SKM-1 treated with dmso at 0.1 percent for 144 hours (cell line): ENCODE data around the gene EID3.

Source experiments
- DNase-seq: peaks from one replicate; lab custom pipeline; 2025; ENCODE audit not compliant: unreplicated experiment; lab: John Stamatoyannopoulos, UW

Gene EID3

DNA sequence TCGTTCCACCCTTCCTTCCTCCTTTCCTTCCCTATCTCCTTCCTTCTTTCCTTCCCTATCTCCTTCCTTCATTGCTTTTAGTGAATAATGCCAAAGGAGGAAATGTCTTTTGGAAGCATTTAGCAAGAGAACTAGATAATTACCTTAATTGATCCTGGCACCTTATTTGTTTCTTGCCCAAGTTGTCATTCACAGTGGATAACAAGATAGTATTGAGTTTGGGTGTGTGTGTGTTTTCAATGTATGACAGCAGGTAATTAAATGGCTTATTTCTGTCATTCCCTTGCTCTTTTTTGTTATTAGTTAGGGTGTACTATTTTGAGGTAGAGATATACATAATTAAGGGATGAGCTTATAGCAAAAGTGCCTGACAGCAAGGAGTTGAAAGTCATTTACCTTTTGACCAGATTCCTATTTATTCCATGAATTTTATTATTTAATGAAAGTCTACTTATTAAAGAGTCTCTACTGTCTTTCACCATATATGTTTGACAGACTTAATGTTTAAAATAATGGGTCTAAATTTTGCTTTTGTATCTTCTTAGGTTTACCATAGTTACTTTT lies 30.2 kb downstream of the EID3 start:
- DNase-seq, result no peak

DNA sequence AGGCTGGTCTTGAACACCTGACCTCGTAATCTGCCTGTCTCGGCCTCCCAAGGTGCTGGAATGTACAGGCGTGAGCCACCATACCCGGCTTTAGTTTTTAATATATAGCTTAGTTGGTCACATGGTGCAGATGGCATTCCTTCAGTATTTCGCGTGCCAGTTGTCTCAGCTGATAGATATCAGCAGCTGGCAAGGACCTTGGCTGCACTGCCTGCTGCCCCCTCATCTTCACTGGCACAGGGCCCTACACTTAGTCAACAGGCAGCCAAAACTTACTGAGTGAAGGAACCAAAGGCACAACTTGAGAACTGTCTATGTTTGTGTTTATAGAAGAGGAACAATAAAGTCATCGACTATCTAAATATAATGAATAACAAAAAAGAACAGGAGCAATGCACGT lies 31.0 kb downstream of the EID3 start:
- DNase-seq, result no peak

DNA sequence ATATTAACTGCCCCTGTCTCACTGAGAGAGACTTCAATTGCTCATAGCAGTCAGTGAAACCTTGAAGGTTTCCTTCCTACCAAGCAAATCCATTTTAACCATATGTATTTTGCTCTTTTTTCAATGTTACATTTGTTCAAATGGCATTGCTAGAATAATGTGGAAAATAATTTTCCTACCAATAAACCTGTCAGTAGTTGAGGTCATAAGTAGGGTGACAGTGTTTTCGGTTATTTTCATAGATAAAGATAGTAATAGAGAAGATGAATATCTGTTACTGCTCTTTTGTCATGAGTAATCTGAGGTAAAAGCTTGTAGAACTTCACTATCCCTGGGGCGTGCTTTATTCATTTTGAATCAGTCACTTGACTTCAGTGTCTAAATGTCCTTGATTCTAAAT lies 32.6 kb downstream of the EID3 start:
- no peak for DNase-seq

DNA sequence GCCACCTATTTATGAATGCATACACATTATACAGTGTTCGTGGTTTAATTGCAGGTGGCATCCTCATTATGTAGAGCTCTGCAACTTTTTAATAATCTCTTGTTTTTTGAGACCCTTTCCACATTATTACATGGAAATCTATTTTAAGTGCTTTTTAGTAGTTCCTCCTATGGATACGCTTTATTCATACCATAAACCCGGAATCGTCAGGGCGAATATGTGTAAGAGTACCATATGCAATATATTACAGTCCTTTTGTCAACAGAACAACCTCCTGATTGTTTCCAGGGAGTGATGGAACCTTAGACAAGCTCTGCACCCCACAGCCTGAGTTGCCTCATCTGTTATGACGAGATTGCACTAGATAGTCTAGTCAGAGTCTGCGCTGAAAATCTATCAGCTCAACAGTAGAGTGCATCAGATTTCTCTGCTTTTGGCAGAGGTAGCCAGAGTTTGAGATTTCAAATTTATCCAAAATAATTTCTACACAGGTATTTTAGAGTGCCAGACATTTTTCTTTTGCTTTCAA lies 33.6 kb downstream of the EID3 start:
- DNase-seq, result no peak

DNA sequence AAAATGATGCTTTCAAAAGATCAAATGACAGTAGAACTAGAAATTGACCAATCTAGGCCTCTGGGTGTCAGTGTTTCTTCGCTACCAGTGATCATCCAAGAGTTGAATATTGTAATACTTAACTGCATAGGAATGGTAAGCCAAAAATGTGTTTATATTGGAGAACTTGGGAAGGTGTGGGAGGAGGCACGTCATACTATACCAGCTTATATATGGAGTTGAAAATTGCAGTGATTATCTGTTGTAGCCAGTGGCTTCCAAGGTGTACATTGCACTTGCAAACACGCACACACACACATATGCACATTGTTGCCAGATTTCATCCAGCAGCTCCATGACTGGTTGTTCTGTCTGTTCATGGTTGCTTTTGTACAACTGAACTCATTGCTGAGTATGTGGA lies 36.1 kb downstream of the EID3 start:
- DNase-seq, result no peak

DNA sequence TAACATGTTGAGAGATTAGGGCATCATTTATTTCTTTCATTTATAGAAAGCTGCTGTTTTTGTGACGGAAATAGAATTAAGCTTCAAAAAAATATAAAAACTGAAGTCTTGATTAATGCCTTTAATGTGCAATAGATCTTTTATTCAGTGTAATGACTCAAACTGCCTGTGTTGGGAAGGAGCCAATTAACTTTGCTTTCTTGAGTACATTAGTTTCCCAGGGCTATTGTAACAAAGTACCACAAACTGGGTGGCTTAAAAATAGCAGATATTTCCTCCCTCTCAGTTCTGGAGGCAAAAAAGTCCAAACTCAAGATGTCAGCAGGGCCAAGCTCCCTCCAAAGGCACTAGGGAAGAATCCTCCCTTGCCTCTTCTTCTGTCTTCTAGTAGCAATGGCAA lies 36.6 kb downstream of the EID3 start:
- no peak for DNase-seq

DNA sequence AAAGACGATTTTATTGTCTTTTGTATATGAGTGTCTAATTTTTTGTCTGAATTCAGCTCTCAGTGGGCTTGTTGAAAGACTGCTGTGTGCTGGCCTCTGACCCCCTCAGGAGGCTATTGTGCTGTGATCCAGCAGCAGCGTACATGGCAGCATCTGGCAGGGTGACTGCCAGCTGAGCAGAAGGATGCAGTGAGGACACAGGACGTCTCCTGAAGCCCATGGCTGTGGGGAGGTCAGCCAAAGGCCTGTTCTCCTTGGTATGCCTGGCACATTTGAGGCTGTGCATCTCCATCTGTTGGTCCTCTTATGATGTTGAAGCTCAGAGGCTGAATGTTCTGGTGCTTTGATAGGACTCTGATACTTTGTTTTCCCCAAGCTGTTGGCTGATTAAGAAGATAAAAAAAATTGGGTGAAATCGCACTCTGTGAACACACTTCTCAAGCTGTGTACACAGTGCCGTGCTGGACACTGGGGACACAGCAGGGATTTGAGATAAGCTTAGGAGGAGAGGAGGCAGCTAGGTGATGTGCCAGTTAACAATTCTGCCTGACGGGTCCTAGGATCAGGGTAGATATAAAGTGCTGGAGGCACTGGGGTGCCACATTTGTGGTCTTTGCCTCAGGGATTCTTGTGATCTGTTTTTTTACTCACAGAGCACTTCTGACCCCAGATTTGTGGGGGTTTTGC lies 37.5 kb downstream of the EID3 start:
- DNase-seq, result no peak

DNA sequence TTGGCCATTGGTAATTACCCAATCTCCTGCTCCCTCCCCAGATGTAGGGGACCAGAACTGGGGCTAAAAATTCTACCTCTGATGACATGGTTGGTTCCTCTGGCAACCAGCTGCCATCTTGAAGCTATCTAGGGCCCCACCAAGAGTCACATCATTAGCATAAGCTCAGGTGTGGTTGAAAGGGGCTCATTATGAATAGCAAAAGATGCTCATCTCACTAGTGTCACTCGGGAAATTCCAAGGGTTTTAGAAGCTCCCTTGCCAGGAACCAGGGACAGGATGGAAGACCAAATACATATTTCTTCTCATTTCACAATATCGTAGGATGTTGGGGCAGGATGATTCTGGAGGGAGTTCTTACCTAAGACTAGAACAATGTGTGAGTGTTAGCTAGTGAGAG lies 38.6 kb downstream of the EID3 start:
- no peak for DNase-seq

DNA sequence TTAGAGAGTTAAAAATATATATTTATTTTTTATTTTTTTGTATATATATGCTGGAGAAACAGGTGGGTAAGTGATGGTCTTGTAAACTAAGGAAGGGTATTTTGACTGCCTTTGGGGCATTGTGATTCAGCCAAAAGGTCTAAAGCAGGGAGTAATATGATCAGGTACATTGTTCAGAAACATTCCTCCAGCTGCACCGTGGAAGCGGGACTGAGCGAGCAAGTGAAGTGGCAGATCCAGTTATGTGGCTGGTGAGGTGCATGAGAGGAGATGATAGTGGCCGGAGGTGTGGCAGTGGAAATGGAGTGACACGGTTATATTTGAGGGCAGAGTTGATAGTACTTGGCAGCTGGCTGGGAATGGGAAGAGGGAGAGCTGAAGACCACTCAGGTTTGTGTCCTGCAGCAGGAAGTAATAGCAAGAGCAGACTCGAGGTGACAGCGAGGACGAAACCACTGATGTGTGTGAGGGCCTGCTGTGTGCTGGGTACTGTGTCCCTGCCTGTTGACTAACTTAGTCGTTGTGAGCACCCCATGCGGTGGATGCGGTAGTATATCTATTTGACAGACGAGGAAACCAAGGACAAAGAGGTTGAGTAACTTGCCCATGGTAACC lies 39.2 kb downstream of the EID3 start:
- no peak for DNase-seq

DNA sequence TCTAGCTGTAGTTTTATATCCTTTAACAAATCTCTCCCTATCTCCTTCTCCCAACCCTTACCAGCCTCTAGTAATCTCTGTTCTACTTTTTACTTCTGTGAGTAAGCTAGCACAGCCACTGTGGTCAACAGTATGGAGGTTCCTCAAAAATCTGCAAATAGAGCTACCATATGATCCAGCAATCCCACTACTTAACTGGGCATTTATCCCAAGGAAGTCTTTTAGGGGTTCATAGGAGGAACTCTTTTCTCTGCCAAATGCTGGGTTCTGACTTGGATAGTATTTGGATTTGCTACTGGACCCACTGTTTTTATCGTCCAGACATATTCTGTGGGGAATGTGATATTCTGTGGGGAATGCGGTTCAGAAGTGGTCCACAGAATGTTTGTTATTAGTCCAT lies 41.1 kb downstream of the EID3 start:
- DNase-seq, result no peak

DNA sequence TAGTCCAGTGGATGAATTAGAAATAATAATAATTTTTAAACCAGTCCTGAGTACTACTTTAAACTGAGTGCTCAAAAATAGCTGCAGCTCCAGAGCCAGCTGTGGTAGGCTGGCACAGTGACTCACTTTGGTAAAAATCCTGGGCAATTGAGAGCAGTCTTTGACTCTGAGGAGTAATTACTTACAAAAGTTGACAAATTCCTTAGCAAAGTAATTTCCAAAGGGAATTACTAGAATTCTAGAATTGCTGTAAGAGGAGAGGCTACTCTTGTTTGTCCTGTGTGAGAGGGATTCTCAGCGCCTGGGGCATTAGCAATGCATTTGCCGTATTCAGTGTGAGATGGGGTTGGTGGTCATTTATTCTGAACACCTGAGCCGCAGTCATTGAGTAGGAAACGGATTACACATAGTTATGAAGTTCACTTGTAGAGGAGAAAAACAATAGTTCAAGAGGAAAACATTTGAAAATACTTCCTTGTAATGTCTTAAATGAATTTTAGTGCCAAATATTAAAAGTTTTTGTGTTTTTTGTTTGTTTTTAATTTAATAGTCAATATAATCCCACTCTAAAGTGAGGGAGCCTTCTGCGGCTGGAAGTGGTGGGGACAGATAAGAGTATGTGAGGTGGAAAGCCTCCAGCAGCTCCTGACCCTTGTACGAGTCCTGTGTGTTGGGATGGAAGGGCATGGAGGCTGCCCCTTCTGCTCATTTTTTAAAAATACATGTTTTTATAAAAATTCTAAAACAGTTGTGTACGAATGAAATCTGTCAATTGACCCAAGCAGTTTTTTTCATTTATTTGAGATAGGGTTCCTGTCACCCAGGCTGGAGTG lies 41.9 kb downstream of the EID3 start:
- no peak for DNase-seq

DNA sequence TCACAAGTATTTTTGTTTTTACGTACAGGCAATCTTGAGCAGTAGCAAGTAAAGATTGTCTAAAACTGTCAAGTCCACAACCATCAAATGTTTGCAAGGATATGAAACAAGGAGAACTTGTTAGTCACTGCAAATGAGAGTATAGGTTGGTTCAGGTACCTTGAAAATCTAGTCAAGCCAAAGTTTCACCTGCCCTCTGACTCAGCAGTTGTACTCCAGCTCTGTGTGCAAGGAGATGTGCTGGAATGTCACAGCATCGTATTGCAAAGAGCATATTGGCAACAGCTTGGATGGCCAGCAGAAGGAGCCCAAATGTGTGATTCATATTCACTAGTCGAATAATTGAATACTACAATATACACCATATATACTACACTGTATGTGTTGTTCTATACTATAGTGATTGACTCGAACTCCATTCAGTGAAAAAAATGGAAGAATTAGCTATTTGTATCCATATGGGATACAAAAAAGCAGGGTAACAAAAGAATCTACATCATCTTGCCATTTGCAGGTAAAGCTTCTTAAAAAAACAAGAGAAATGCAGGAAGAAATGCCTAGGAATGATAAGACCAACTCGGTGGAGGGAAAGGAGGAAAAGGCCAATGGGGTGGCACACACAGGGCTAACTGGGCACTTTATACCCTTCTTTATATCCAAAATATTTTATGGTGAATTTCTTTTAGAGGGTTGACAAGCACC lies 44.0 kb downstream of the EID3 start:
- DNase-seq, result no peak

DNA sequence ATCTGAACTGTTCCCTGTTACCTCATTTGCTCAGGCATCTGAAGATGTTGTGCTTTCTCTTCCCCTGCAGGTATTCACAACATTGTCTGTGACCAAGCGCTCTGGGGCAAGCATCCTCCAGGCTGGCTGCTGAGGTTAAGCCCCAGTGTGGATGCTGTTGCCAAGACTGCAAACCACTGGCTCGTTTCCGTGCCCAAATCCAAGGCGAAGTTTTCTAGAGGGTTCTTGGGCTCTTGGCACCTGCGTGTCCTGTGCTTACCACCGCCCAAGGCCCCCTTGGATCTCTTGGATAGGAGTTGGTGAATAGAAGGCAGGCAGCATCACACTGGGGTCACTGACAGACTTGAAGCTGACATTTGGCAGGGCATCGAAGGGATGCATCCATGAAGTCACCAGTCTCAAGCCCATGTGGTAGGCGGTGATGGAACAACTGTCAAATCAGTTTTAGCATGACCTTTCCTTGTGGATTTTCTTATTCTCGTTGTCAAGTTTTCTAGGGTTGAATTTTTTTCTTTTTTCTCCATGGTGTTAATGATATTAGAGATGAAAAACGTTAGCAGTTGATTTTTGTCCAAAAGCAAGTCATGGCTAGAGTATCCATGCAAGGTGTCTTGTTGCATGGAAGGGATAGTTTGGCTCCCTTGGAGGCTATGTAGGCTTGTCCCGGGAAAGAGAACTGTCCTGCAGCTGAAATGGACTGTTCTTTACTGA lies 44.9 kb downstream of the EID3 start:
- DNase-seq, result no peak

DNA sequence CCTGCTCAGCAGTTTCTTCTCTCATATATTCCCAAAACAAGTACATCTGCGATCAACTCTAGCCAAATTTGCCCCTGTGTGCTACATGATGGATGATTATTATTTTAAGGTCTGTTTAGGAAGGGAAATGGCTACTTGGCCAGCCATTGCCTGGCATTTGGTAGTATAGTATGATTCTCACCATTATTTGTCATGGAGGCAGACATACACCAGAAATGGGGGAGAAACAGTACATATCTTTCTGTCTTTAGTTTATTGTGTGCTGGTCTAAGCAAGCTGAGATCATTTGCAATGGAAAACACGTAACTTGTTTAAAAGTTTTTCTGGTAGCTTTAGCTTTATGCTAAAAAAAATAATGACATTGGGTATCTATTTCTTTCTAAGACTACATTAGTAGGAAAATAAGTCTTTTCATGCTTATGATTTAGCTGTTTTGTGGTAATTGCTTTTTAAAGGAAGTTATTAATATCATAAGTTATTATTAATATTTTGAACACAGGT lies 45.5 kb downstream of the EID3 start:
- no peak for DNase-seq

DNA sequence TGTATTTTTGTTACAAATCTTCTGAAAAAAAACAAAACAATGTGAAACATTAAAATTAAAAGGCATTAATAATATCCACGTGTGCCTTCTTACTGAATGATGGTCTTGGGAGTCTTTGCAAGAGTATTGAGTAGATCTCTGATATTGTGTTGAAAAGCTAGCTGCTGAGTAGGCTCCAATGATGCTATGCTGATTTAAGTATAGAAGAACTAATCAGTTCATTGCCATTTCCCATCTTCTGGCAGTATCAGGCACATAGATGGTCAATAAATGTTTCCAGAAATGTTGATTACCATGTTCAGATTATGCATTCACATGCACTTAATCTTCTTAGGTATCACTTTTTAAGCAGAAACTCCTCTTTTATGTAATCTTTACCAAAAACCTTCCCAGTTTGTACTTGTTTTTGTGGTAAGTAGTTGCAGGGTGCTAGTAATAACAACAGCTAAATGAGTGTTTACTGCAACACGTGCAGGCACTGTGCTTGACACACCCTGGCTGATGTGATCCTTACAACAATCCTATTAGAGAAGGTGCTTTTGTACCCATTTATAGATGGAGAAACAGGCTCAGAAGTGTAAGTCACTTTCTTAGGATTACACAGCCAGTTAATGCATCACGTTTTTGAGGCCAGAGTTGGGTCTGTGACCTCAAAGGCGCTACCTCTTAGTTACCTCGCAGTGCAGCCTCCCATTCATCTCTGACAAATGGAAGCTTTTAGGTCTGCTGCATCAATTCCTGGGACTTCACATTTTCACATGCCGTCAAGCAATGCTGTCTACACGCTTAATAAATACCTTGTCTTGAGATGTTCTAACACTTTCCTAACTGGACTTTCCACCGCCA lies 46.9 kb downstream of the EID3 start:
- no peak for DNase-seq

DNA sequence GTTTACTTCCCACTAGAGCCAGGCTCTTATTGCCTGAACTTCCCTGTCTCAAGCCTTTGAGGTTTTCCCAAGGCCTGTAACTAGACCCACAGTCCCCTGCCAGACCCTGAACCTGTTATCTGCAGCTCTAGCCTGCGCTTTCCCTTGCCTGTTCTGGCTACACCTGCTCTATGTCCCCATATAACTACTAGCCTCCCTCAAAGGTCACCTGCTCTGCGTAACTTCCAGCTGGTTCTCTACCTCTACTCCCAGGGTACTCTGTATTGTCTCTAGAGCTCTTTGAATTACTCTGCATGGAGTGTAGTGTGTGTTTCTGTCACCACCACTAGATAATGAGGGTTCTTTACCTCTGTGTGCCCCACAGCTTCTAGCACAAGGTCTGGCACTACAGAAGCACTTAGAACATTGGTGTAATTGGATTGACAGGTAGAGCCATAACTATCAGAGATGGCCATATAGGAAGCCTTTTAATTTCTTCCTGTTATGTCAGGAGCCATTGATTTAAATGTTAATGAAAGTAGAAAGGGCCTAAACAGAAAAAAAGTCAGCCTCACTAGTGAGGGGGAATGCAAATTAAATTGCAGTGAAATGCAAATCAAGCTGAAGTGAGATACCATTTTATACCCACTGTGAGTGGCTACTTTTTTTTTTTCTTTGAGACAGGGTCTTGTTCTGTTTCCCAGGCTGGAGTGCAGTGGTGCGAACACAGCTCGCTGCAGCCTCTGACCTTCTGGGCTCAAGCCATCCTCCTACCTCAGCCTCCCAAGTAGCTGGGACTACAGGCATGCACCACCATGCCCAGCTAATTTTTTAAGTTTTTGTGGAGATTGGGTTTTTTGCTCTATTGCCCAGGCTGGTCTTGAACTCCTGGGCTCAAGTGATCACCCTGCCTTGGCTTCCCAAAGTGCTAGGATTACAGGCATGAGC lies 47.8 kb downstream of the EID3 start:
- no peak for DNase-seq

DNA sequence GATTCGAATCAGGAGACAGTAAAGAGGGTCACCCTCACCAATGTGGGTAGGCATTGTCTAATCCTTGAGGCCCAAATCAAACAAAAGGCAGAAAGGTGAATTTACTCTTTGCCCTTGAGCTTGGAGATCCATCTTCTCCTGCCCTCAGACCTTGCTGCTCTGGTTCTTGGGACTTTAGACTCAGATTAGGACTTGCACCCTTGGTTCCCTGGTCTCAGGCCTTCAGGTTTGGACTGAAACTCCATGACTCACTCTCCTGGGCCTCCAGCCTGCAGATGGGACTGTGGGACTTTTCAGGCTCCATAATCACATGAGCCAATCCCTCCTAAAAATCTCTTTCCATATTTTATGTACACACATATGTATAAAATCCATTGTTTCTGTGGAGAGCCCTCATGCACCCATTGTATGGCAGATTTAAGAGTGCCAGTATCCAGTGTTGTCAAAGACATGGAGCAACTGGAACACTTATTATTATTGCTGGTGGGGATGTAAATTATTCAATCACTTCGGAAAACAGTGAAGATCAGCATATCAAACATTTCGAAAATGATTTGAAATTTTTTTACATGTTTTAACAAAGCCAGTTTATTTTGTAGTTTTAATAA lies 48.7 kb downstream of the EID3 start:
- DNase-seq, result no peak
